IMR-90 (cell line): ENCODE results near the gene SUPT3H. TPM values are rescaled to one million over a fixed set of nuclear protein-coding genes. Genes with fewer than 3 reads are reported as not detected.

ENCODE experiments used
- ATAC-seq: fragments of 200-7000 bp; cut with Tn5 transposase; 2 replicates; pipeline ENCODE4 v1.9.1; 2020; ENCODE audit warnings: low read depth, mild to moderate bottlenecking, moderate library complexity
- BruUV-seq: library from RNA; stranded (reverse); fragments of 400-500 nt; replicated peaks from 2 replicates; lab custom pipeline; 2021; lab: Mats Ljungman, UMichigan
- CTCF ChIA-PET: fragments of 300-600 bp; formaldehyde crosslinking; extraction: SDS; loops from one replicate; lab custom pipeline; 2021; ENCODE audit warnings: antibody characterized with exemption; lab: Yijun Ruan, JAX
- POLR2A ChIA-PET: fragments of 300-600 bp; sonication (Branson Sonifier 250); formaldehyde crosslinking; loops from one replicate; lab custom pipeline; 2022; ENCODE audit warnings: antibody characterized with exemption; ENCODE audit not compliant: unreplicated experiment; lab: Charles Lee
- DNase-seq: peaks from one replicate; pipeline ENCODE4 v3.0.0; 2013
- H2AFZ ChIP-seq: replicated peaks from 2 replicates; pipeline ENCODE3; 2013; ENCODE audit warnings: low read length, mild to moderate bottlenecking; ENCODE audit not compliant: poor library complexity
- H2AK5ac ChIP-seq: 2 replicates; pipeline ENCODE4 v1.6.1; 2013; ENCODE audit warnings: low read depth, low read length, inconsistent platforms
- H2AK9ac ChIP-seq: replicated peaks from 2 replicates; pipeline ENCODE3; 2013; ENCODE audit warnings: mild to moderate bottlenecking, low read depth, low read length, moderate library complexity; ENCODE audit not compliant: poor library complexity
- H2BK120ac ChIP-seq: 2 replicates; pipeline ENCODE4 v1.6.1; 2013; ENCODE audit warnings: low read depth, low read length, inconsistent platforms
- H2BK15ac ChIP-seq: 3 replicates; pipeline ENCODE4 v1.6.1; 2013; ENCODE audit warnings: low read depth, low read length, inconsistent platforms
- H2BK20ac ChIP-seq: 2 replicates; pipeline ENCODE4 v1.6.1; 2013; ENCODE audit warnings: low read depth, mild to moderate bottlenecking, inconsistent platforms, low read length, moderate library complexity
- H2BK5ac ChIP-seq: 2 replicates; pipeline ENCODE4 v1.6.1; 2013; ENCODE audit warnings: mild to moderate bottlenecking, low read depth, low read length, inconsistent platforms; ENCODE audit not compliant: poor library complexity, severe bottlenecking
- H3K14ac ChIP-seq: replicated peaks from 2 replicates; pipeline ENCODE4 v1.6.1; 2013; ENCODE audit warnings: low read depth, low read length, inconsistent platforms
- H3K18ac ChIP-seq: 2 replicates; pipeline ENCODE4 v1.6.1; 2013; ENCODE audit warnings: low read depth, low read length, control low read depth
- H3K23ac ChIP-seq: 2 replicates; pipeline ENCODE4 v1.6.1; 2013; ENCODE audit warnings: low read depth, low read length, inconsistent platforms
- H3K27ac ChIP-seq: 2 replicates; pipeline ENCODE4 v1.5.1; 2013; ENCODE audit warnings: mild to moderate bottlenecking, control low read depth, low read length; ENCODE audit not compliant: insufficient read depth
- H3K27me3 ChIP-seq: 2 replicates; pipeline ENCODE4 v1.6.1; 2013; ENCODE audit warnings: low read length; ENCODE audit not compliant: control insufficient read depth, insufficient read depth
- H3K36me3 ChIP-seq: 2 replicates; pipeline ENCODE4 v1.6.1; 2013; ENCODE audit warnings: low read length, mixed read lengths; ENCODE audit not compliant: control insufficient read depth, insufficient read depth
- H3K4ac ChIP-seq: 2 replicates; pipeline ENCODE4 v1.6.1; 2013; ENCODE audit warnings: low read depth, low read length, inconsistent platforms
- H3K4me1 ChIP-seq: 2 replicates; pipeline ENCODE4 v1.6.1; 2013; ENCODE audit warnings: low read length, mixed read lengths; ENCODE audit not compliant: control insufficient read depth, insufficient read depth
- H3K4me2 ChIP-seq: 2 replicates; pipeline ENCODE4 v1.6.1; 2013; ENCODE audit warnings: low read depth, mild to moderate bottlenecking, control low read depth, low read length, moderate library complexity
- H3K4me3 ChIP-seq: 2 replicates; pipeline ENCODE4 v1.5.1; 2013; ENCODE audit warnings: low read depth, mild to moderate bottlenecking, control low read depth, low read length, moderate library complexity; ENCODE audit not compliant: insufficient read depth
- H3K56ac ChIP-seq: 2 replicates; pipeline ENCODE4 v1.6.1; 2013; ENCODE audit warnings: low read length, inconsistent platforms; ENCODE audit not compliant: insufficient read depth; ENCODE audit errors: extremely low read depth
- H3K79me1 ChIP-seq, 2 experiments: 2 replicates each; pipeline ENCODE4 v1.6.1; 2013; ENCODE audit warnings: low read length in 2 of 2, inconsistent platforms in 1 of 2, low read depth in 1 of 2
- H3K9ac ChIP-seq: 2 replicates; pipeline ENCODE4 v1.6.1; 2013; ENCODE audit warnings: low read depth, low read length, control low read depth
- H3K9me1 ChIP-seq: 2 replicates; pipeline ENCODE4 v1.6.1; 2013; ENCODE audit warnings: low read length, inconsistent platforms; ENCODE audit not compliant: insufficient read depth
- H3K9me3 ChIP-seq: 2 replicates; pipeline ENCODE4 v1.6.1; 2013; ENCODE audit warnings: low read length; ENCODE audit not compliant: control insufficient read depth, insufficient read depth
- H4K20me1 ChIP-seq: 2 replicates; pipeline ENCODE4 v1.6.1; 2013; ENCODE audit warnings: low read length, inconsistent platforms; ENCODE audit not compliant: insufficient read depth
- H4K5ac ChIP-seq: 2 replicates; pipeline ENCODE4 v1.6.1; 2013; ENCODE audit warnings: mild to moderate bottlenecking, low read depth, low read length, control low read depth
- H4K8ac ChIP-seq, 2 experiments: 2 replicates each; pipeline ENCODE4 v1.6.1; 2013; ENCODE audit warnings: low read depth in 2 of 2, low read length in 2 of 2, control low read depth in 1 of 2, inconsistent platforms in 1 of 2
- H4K91ac ChIP-seq: 2 replicates; pipeline ENCODE4 v1.6.1; 2013; ENCODE audit warnings: low read depth, low read length, inconsistent platforms; ENCODE audit not compliant: insufficient read depth
- MAZ ChIP-seq: IDR thresholded peaks from 2 replicates; pipeline ENCODE4 v1.6.1; 2012; ENCODE audit warnings: low read depth, mild to moderate bottlenecking, low read length, improper control_type of control experiment, moderate library complexity, borderline replicate concordance
- SMC3 ChIP-seq: fragments of 150-350 bp; IDR thresholded peaks from 2 replicates; pipeline ENCODE4 v1.6.1; 2016; ENCODE audit warnings: low read depth, mild to moderate bottlenecking, antibody characterized with exemption, low read length, moderate library complexity
- WGBS, 2 experiments: methylation state at CpG; one replicate each; pipeline versions ENCODE4 v1.1.5 to v1.1.7; 2013; ENCODE audit warnings: missing lambda C conversion rate in 2 of 2; ENCODE audit not compliant: insufficient read length in 1 of 2; ENCODE audit errors: extremely low coverage in 2 of 2; 5-methylcytosine and 5-hydroxymethylcytosine counted together
- dilution Hi-C: fragments of 300-500 bp; cut with HindIII; formaldehyde crosslinking; loops from one replicate; pipeline ENCODE4 v1.14.3; 2018; ENCODE audit warnings: low sequenced_read_pairs; ENCODE audit not compliant: unreplicated experiment
- in situ Hi-C: fragments of 300-500 bp; cut with MboI; formaldehyde crosslinking; loops from 3 replicates; pipeline ENCODE4 v1.14.3; 2019; ENCODE audit warnings: low sequenced_read_pairs, inconsistent platforms, mixed read lengths
- intact Hi-C: fragments of 100-400 bp; cut with micrococcal nuclease; formaldehyde crosslinking; loops from 2 replicates; pipeline ENCODE4 v1.10.0; 2022
- polyA plus RNA-seq, 3 experiments: library from polyadenylated mRNA; depleted of rRNA; stranded (reverse); fragments of >200 nt; gene quantifications; 2 replicates each; pipeline ENCODE4 v1.2.3, GENCODE V29; 2012; ENCODE audit warnings: low replicate concordance in 1 of 3
- total RNA-seq: library from RNA; depleted of rRNA; stranded (reverse); fragments of >200 nt; gene quantifications from 2 replicates; pipeline ENCODE4 v1.2.3, GENCODE V29; 2012

SUPT3H gene
- total and polyA plus RNA-seq, 2 of the 4 experiments (the other 2 are of a cell fraction): 4.5 to 5.0 TPM

DNA sequence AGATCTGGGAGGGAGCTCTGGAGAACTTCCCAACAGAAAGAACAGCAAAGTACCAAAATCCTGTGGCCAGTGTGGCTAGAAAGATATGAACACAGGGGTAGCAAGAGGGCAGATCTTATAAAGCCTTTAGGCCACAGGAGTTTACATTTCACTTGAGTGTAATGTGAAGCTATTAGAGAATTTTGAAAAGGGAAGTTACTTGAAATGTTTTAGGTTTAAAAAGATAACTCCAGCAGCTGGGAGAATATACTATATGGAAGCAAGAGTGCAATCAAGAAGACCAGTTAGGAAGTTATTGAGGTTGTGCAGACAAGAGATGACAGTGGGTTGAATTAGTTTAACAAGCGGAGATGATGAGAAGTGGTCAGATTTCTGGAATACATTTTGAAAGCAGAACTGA, 7.9 kb downstream of the SUPT3H start:
- 100% methylated on average over 1 of the region's 1 CpG; no CpG with 5 or more reads in 1 of the 2 experiments for WGBS, 2 experiments
- Histone ChIP-seq H4K20me1 (no peaks in the 10 kb centered on the region), H2AK5ac (no peak overlapping the region), H4K8ac (no peak overlapping the region), H2BK5ac (no peak overlapping the region), H3K27me3 (no peaks in the 10 kb centered on the region), H3K4ac (no peak overlapping the region), H3K27ac (no peak overlapping the region), H3K4me1 (no peaks in the 10 kb centered on the region; the same call in none of the 2 replicates), H2AK9ac (no peak overlapping the region), H3K14ac (no peak overlapping the region), H2BK120ac (no peak overlapping the region), H3K23ac (no peak overlapping the region), H4K91ac (no peak overlapping the region), H2BK15ac (no peak overlapping the region), H3K9ac (no peak overlapping the region), H3K4me2 (no peak overlapping the region), H4K5ac (no peak overlapping the region), H3K9me3 (no peaks in the 10 kb centered on the region), H2BK20ac (no peak overlapping the region), H3K56ac (no peak overlapping the region), H3K4me3 (no peak overlapping the region), H2AFZ (no peak overlapping the region), H3K18ac (no peak overlapping the region), H3K36me3 (no peaks in the 10 kb centered on the region), H3K79me1 (peaks cover 0 to 2% of the 10 kb centered on the region in 2 experiments; a peak in 1 of 4 replicates), H3K9me1 (no peaks in the 10 kb centered on the region)
- dilution Hi-C loops (no loop called here), in situ Hi-C loops (no loop called here), intact Hi-C loops (loop anchor here (5.0 kb wide), 1 partner anchor 43 kb away; the partner anchor contains the start of gene RUNX2)
- ATAC-seq: peak; percentile 56
- BruUV-seq: no TSS peak
- no peak for TF ChIP-seq MAZ
- TF ChIP-seq SMC3: no peak
- ChIA-PET POLR2A (no interaction called here), CTCF (no interaction called here)
- DNase-seq: peak; percentile 29
